HG02973 (cell line): ENCODE data around the gene PLA2G4F.

Source experiments
- ATAC-seq: cut with Tn5 transposase; IDR thresholded peaks from one replicate; pipeline ENCODE4 v1.9.1; 2021; ENCODE audit warnings: moderate library complexity; ENCODE audit not compliant: unreplicated experiment

The PLA2G4F gene

GRCh38 chr15:42134617-42135245 is 21.7 kb downstream of the PLA2G4F start:
- no peak for ATAC-seq

GRCh38 chr15:42133886-42134502 is 22.4 kb downstream of the PLA2G4F start:
- ATAC-seq = no peak

GRCh38 chr15:42133356-42133755 is 23.1 kb downstream of the PLA2G4F start:
- ATAC-seq = no peak

- ATAC-seq = no peak
These were observed 24.3 kb downstream of the PLA2G4F start for GRCh38 chr15:42131826-42132806.

GRCh38 chr15:42131006-42131405 is 25.4 kb downstream of the PLA2G4F start:
- ATAC-seq = no peak

GRCh38 chr15:42130246-42130986 is 26.0 kb downstream of the PLA2G4F start:
- ATAC-seq = no peak

GRCh38 chr15:42129364-42129763 is 27.1 kb downstream of the PLA2G4F start:
- no peak for ATAC-seq

- ATAC-seq = no peak
These were observed 28.0 kb downstream of the PLA2G4F start for GRCh38 chr15:42128476-42128875.

GRCh38 chr15:42123546-42123945 is 32.9 kb downstream of the PLA2G4F start:
- no peak for ATAC-seq

GRCh38 chr15:42121682-42122081 is 34.8 kb downstream of the PLA2G4F start:
- ATAC-seq = no peak

- ATAC-seq = no peak
These were observed 35.4 kb downstream of the PLA2G4F start for GRCh38 chr15:42121021-42121420.

GRCh38 chr15:42120285-42120684 is 36.2 kb downstream of the PLA2G4F start:
- ATAC-seq = no peak

- no peak for ATAC-seq
These were observed 37.0 kb downstream of the PLA2G4F start for GRCh38 chr15:42119446-42119760.

- ATAC-seq = no peak
These were observed 37.6 kb downstream of the PLA2G4F start for GRCh38 chr15:42118650-42119445.

GRCh38 chr15:42111924-42112323 is 44.5 kb downstream of the PLA2G4F start:
- ATAC-seq = no peak

GRCh38 chr15:42110367-42110766 is 46.1 kb downstream of the PLA2G4F start:
- no peak for ATAC-seq

- no peak for ATAC-seq
These were observed 47.6 kb downstream of the PLA2G4F start for GRCh38 chr15:42108806-42109205.

GRCh38 chr15:42108189-42108588 is 48.2 kb downstream of the PLA2G4F start:
- no peak for ATAC-seq

GRCh38 chr15:42107473-42107872 is 49.0 kb downstream of the PLA2G4F start:
- ATAC-seq = no peak

GRCh38 chr15:42106288-42106687 is 50.1 kb downstream of the PLA2G4F start:
- no peak for ATAC-seq
